Measurements from ENCODE around the gene VCAN. TPM values are rescaled to one million over a fixed set of nuclear protein-coding genes. Genes with fewer than 3 reads are reported as not detected.
"Not testable (repeated sequence)": the region's sequence is repeated elsewhere in the genome, so short reads cannot be mapped to it uniquely, and the experiment has no call there.

VCAN gene
- total RNA-seq, 4 donors from 2014 or later: 9.4 to 49.2 (median 10.9) TPM

GRCh38 chr5:83436276-83436675 lies 35.3 kb upstream of the VCAN start:
- Histone ChIP-seq H3K4me1 (no peaks in the 10 kb centered on the region), H3K27ac (no peak overlapping the region), H3K36me3 (no peaks in the 10 kb centered on the region), H3K9me3 (no peaks in the 10 kb centered on the region), H3K4me3 (no peak overlapping the region), H3K27me3 (no peaks in the 10 kb centered on the region)
- TF ChIP-seq POLR2A (IDR thresholded peaks at IDR 0.05) (no peak), CTCF (IDR thresholded peaks at IDR 0.05) (no peak), POLR2AphosphoS5 (IDR thresholded peaks at IDR 0.05) (no peak), EP300 (IDR thresholded peaks at IDR 0.05; ENCODE audit: low read depth) (no peak)
- in situ Hi-C loops (cut with MboI; ENCODE audit: low pct_ligation_motif_present in 1 of 4, low pct_unique_long_range_greater_than_20kb in 1 of 4, low sequenced_read_pairs in 3 of 4): loop anchor here in 3 of 4 donors (25.0 kb wide), 2 partner anchors 799 to 1074 kb away; no protein-coding TSS in a partner anchor
- DNase-seq: no peak
- intact Hi-C loops (cut with DNase I; ENCODE audit: low total_unique reads): no loop called here
- WGBS, 2 donors (ENCODE audit: low coverage in 1 of 2): 89 to 94% methylated on average over 6 of the region's 6 CpGs

- 90 to 96% methylated on average over 14 to 17 of the region's 17 CpGs for WGBS, 2 donors (ENCODE audit: low coverage in 1 of 2)
- H3K4me3 ChIP-seq; H3K36me3 ChIP-seq; intact Hi-C loops (cut with DNase I; ENCODE audit: low total_unique reads); DNase-seq; H3K9me3 ChIP-seq; H3K27ac ChIP-seq; H3K27me3 ChIP-seq; H3K4me1 ChIP-seq: not testable (repeated sequence)
- in situ Hi-C loops (cut with MboI; ENCODE audit: low pct_ligation_motif_present in 1 of 4, low pct_unique_long_range_greater_than_20kb in 1 of 4, low sequenced_read_pairs in 3 of 4): loop anchor here in 3 of 4 donors (25.0 kb wide), 2 partner anchors 800 to 1075 kb away; no protein-coding TSS in a partner anchor
Measured at GRCh38 chr5:83437697-83438096, 33.8 kb upstream of the VCAN start.

- intact Hi-C loops (cut with DNase I; ENCODE audit: low total_unique reads) (no loop called here), in situ Hi-C loops (cut with MboI; ENCODE audit: low pct_ligation_motif_present in 1 of 4, low pct_unique_long_range_greater_than_20kb in 1 of 4, low sequenced_read_pairs in 3 of 4) (loop anchor here in 3 of 4 donors (25.0 kb wide), 2 partner anchors 804 to 1079 kb away; no protein-coding TSS in a partner anchor)
- no peak overlapping the region for H3K27ac ChIP-seq
- H3K36me3 ChIP-seq: no peaks in the 10 kb centered on the region
- TF ChIP-seq EP300 (IDR thresholded peaks at IDR 0.05; ENCODE audit: low read depth): no peak
- TF ChIP-seq POLR2AphosphoS5 (IDR thresholded peaks at IDR 0.05): no peak
- TF ChIP-seq CTCF (IDR thresholded peaks at IDR 0.05): no peak
- DNase-seq: no peak
- H3K27me3 ChIP-seq: no peaks in the 10 kb centered on the region
- WGBS, 2 donors (ENCODE audit: low coverage in 1 of 2): 89 to 90% methylated on average over 2 of the region's 2 CpGs
- no peaks in the 10 kb centered on the region for H3K4me1 ChIP-seq
- no peak overlapping the region for H3K4me3 ChIP-seq
- no peaks in the 10 kb centered on the region for H3K9me3 ChIP-seq
Measured at GRCh38 chr5:83440826-83441225, 30.7 kb upstream of the VCAN start.

GRCh38 chr5:83441747-83442146 lies 29.8 kb upstream of the VCAN start:
- H3K4me1 ChIP-seq: no peaks in the 10 kb centered on the region
- no peak overlapping the region for H3K4me3 ChIP-seq
- in situ Hi-C loops (cut with MboI; ENCODE audit: low pct_ligation_motif_present in 1 of 4, low pct_unique_long_range_greater_than_20kb in 1 of 4, low sequenced_read_pairs in 3 of 4): loop anchor here in 3 of 4 donors (25.0 kb wide), 2 partner anchors 804 to 1079 kb away; no protein-coding TSS in a partner anchor
- 89 to 91% methylated on average over 3 to 4 of the region's 4 CpGs for WGBS, 2 donors (ENCODE audit: low coverage in 1 of 2)
- no peak overlapping the region for H3K27ac ChIP-seq
- H3K27me3 ChIP-seq: no peaks in the 10 kb centered on the region
- H3K36me3 ChIP-seq: no peaks in the 10 kb centered on the region
- no peak for DNase-seq
- H3K9me3 ChIP-seq: no peaks in the 10 kb centered on the region
- TF ChIP-seq CTCF (IDR thresholded peaks at IDR 0.05) (no peak), POLR2AphosphoS5 (IDR thresholded peaks at IDR 0.05) (no peak), POLR2A (IDR thresholded peaks at IDR 0.05) (no peak), EP300 (IDR thresholded peaks at IDR 0.05; ENCODE audit: low read depth) (no peak)
- intact Hi-C loops (cut with DNase I; ENCODE audit: low total_unique reads): no loop called here

GRCh38 chr5:83443534-83443933 lies 28.0 kb upstream of the VCAN start:
- no peaks in the 10 kb centered on the region for H3K9me3 ChIP-seq
- H3K4me3 ChIP-seq: no peak overlapping the region
- H3K4me1 ChIP-seq: no peaks in the 10 kb centered on the region
- TF ChIP-seq CTCF (IDR thresholded peaks at IDR 0.05) (no peak), POLR2AphosphoS5 (IDR thresholded peaks at IDR 0.05) (no peak), EP300 (IDR thresholded peaks at IDR 0.05; ENCODE audit: low read depth) (no peak), POLR2A (IDR thresholded peaks at IDR 0.05) (no peak)
- no peak overlapping the region for H3K27ac ChIP-seq
- H3K27me3 ChIP-seq: no peaks in the 10 kb centered on the region
- DNase-seq: no peak
- H3K36me3 ChIP-seq: no peaks in the 10 kb centered on the region
- intact Hi-C loops (cut with DNase I; ENCODE audit: low total_unique reads): no loop called here
- 52 to 67% methylated on average over 3 of the region's 3 CpGs for WGBS, 2 donors (ENCODE audit: low coverage in 1 of 2)
- in situ Hi-C loops (cut with MboI; ENCODE audit: low pct_ligation_motif_present in 1 of 4, low pct_unique_long_range_greater_than_20kb in 1 of 4, low sequenced_read_pairs in 3 of 4): loop anchor here in 3 of 4 donors (25.0 kb wide), 2 partner anchors 806 to 1081 kb away; no protein-coding TSS in a partner anchor

Data from transverse colon (tissue), 4 donors.